SK-N-SH treated with all-trans-retinoic acid at 6 μM for 48 hours (cell line): Measurements from ENCODE around the gene PODXL.

Source experiments
- CREB5 ChIP-seq: fragments of 250-450 bp; sonication (Bioruptor Pico); IDR thresholded peaks from 2 replicates; pipeline ENCODE4 v1.5.1; 2020; ENCODE audit warnings: low read depth, mild to moderate bottlenecking, moderate library complexity
- ESRRG ChIP-seq: fragments of 250-450 bp; sonication (Bioruptor Pico); IDR thresholded peaks from 2 replicates; pipeline ENCODE4 v1.6.1; 2021; ENCODE audit warnings: mild to moderate bottlenecking
- ISL1 ChIP-seq: fragments of 250-450 bp; sonication (Bioruptor Pico); IDR thresholded peaks from 2 replicates; pipeline ENCODE4 v2.1.2; 2022; ENCODE audit warnings: mild to moderate bottlenecking, moderate library complexity
- PATZ1 ChIP-seq: fragments of 250-450 bp; sonication (Bioruptor Pico); IDR thresholded peaks from 2 replicates; pipeline ENCODE4 v1.8.0; 2020; ENCODE audit warnings: mild to moderate bottlenecking, moderate library complexity, borderline replicate concordance
- RARB ChIP-seq: fragments of 250-450 bp; sonication (Bioruptor Pico); IDR thresholded peaks from 2 replicates; pipeline ENCODE4 v1.8.0; 2021; ENCODE audit warnings: mild to moderate bottlenecking, moderate library complexity
- TSHZ2 ChIP-seq: fragments of 250-450 bp; sonication (Bioruptor Pico); IDR thresholded peaks from 2 replicates; pipeline ENCODE4 v1.5.0; 2020; ENCODE audit warnings: mild to moderate bottlenecking, moderate library complexity
- ZFP3 ChIP-seq: fragments of 250-450 bp; sonication (Bioruptor Pico); IDR thresholded peaks from 2 replicates; pipeline ENCODE4 v1.5.0; 2020; ENCODE audit warnings: mild to moderate bottlenecking, moderate library complexity

- TF ChIP-seq ESRRG (CRISPR knock-in tag) (no peak), TSHZ2 (CRISPR knock-in tag) (no peak), CREB5 (CRISPR knock-in tag) (no peak), PATZ1 (CRISPR knock-in tag) (no peak), RARB (CRISPR knock-in tag) (no peak), ISL1 (CRISPR knock-in tag) (no peak), ZFP3 (CRISPR knock-in tag) (no peak)
Observed at GRCh38 chr7:131501930-131502685, 54.3 kb downstream of the PODXL start.
